ENCODE measurements around the gene TARS3. TPM values are rescaled to one million over a fixed set of nuclear protein-coding genes. Genes with fewer than 3 reads are reported as not detected.

The TARS3 gene
- total and polyA plus RNA-seq, 2 experiments from 2014 or later: 9.7 to 28.5 TPM

DNA sequence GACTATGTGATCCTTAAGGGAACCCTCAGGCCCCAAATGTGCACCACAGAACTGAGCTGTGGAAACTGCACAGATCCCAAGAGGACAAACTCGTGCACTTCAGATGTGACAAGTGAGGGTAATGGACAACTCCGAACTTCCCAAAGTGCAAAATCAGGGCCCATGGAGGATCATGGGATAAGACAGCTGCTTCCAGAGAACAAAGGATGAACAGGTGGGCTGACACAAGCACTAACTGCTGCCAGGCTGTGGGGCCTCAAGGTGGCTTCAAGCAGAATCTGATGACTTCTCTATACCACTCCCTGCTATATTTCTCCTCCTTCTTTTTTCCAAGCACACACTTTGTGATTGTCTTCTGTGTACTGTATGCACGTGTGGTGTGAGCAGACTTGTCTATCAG, 5.4 kb downstream of the TARS3 start:
- peaks cover 6% of the 10 kb centered on the region for H3K79me2 ChIP-seq
- H3K36me3 ChIP-seq (replicated peaks; ENCODE audit: insufficient read depth, low read depth): no peaks in the 10 kb centered on the region
- H3K9me3 ChIP-seq (ENCODE audit: low read depth): no peaks in the 10 kb centered on the region
- no peaks in the 10 kb centered on the region for H3K27me3 ChIP-seq
- H3K4me2 ChIP-seq: no peak overlapping the region
- no peak for TF ChIP-seq EZH2phosphoT487 (IDR thresholded peaks at IDR 0.05; ENCODE audit: low read depth, severe bottlenecking, unreplicated experiment)
- TF ChIP-seq, protein P1, sequence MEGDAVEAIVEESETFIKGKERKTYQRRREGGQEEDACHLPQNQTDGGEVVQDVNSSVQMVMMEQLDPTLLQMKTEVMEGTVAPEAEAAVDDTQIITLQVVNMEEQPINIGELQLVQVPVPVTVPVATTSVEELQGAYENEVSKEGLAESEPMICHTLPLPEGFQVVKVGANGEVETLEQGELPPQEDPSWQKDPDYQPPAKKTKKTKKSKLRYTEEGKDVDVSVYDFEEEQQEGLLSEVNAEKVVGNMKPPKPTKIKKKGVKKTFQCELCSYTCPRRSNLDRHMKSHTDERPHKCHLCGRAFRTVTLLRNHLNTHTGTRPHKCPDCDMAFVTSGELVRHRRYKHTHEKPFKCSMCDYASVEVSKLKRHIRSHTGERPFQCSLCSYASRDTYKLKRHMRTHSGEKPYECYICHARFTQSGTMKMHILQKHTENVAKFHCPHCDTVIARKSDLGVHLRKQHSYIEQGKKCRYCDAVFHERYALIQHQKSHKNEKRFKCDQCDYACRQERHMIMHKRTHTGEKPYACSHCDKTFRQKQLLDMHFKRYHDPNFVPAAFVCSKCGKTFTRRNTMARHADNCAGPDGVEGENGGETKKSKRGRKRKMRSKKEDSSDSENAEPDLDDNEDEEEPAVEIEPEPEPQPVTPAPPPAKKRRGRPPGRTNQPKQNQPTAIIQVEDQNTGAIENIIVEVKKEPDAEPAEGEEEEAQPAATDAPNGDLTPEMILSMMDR (IDR thresholded peaks at IDR 0.05; ENCODE audit: poor library complexity): no peak
- TF ChIP-seq EZH2 (IDR thresholded peaks at IDR 0.05; ENCODE audit: borderline replicate concordance): no peak
- WGBS (ENCODE audit: low lambda C conversion rate, missing lambda C conversion rate): 93% methylated on average over 3 of the region's 3 CpGs
- no peaks in the 10 kb centered on the region for H3K9me2 ChIP-seq (replicated peaks; ENCODE audit: insufficient read depth)
- H4K20me1 ChIP-seq (ENCODE audit: insufficient read depth, poor library complexity, severe bottlenecking): no peaks in the 10 kb centered on the region
- no peak for DNase-seq (ENCODE audit: low spot score)
- H3K27ac ChIP-seq: no peak overlapping the region
- H2AFZ ChIP-seq: no peak overlapping the region
- H3K4me1 ChIP-seq (ENCODE audit: insufficient read depth): no peaks in the 10 kb centered on the region
- no peak overlapping the region for H3K4me3 ChIP-seq

GRCh38 chr15:101712078-101712477, 12.2 kb downstream of the TARS3 start:
- no peak overlapping the region for H3K4me3 ChIP-seq
- 96% methylated on average over 6 of the region's 6 CpGs for WGBS (ENCODE audit: low lambda C conversion rate, missing lambda C conversion rate)
- H3K9me2 ChIP-seq (replicated peaks; ENCODE audit: insufficient read depth): no peaks in the 10 kb centered on the region
- no peak overlapping the region for H2AFZ ChIP-seq
- no peak overlapping the region for H3K27ac ChIP-seq
- H4K20me1 ChIP-seq (ENCODE audit: insufficient read depth, poor library complexity, severe bottlenecking): no peaks in the 10 kb centered on the region
- H3K27me3 ChIP-seq: no peaks in the 10 kb centered on the region
- no peak for DNase-seq (ENCODE audit: low spot score)
- H3K79me2 ChIP-seq: no peaks in the 10 kb centered on the region
- no peaks in the 10 kb centered on the region for H3K36me3 ChIP-seq (replicated peaks; ENCODE audit: insufficient read depth, low read depth)
- no peak overlapping the region for H3K4me2 ChIP-seq
- no peaks in the 10 kb centered on the region for H3K9me3 ChIP-seq (ENCODE audit: low read depth)
- H3K4me1 ChIP-seq (ENCODE audit: insufficient read depth): no peaks in the 10 kb centered on the region
- TF ChIP-seq, protein P1 (IDR thresholded peaks at IDR 0.05; ENCODE audit: poor library complexity): no peak
- TF ChIP-seq EZH2 (IDR thresholded peaks at IDR 0.05; ENCODE audit: borderline replicate concordance): no peak
- no peak for TF ChIP-seq EZH2phosphoT487 (IDR thresholded peaks at IDR 0.05; ENCODE audit: low read depth, severe bottlenecking, unreplicated experiment)

DNA sequence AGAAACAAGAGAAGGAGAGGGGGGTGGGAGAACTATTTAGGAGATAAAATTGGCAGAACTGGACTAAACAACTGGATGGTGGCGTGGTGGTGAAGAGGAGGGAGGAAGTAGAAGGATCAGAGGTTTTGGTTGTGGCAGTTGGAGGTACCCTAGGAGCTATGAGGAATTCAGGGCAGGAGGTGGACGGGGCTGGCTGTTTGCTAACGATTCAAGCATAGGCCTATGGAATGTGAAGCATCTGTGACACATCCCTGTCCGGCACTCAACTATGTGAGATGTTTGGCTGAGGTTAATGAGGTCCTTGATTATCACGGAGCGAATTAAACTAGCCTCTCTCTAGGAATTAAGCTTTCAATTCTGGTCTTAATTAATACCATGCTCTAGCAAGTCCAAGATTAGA, 13.5 kb downstream of the TARS3 start:
- Histone ChIP-seq H3K27me3 (no peaks in the 10 kb centered on the region), H3K79me2 (no peaks in the 10 kb centered on the region), H3K9me3 (ENCODE audit: low read depth) (no peaks in the 10 kb centered on the region), H3K36me3 (replicated peaks; ENCODE audit: insufficient read depth, low read depth) (no peaks in the 10 kb centered on the region), H4K20me1 (ENCODE audit: insufficient read depth, poor library complexity, severe bottlenecking) (no peaks in the 10 kb centered on the region), H3K4me1 (ENCODE audit: insufficient read depth) (no peaks in the 10 kb centered on the region), H2AFZ (no peak overlapping the region), H3K27ac (no peak overlapping the region), H3K4me3 (no peak overlapping the region), H3K9me2 (replicated peaks; ENCODE audit: insufficient read depth) (no peaks in the 10 kb centered on the region), H3K4me2 (no peak overlapping the region)
- WGBS (ENCODE audit: low lambda C conversion rate, missing lambda C conversion rate): 53% methylated on average over 6 of the region's 6 CpGs
- DNase-seq (ENCODE audit: low spot score): no peak
- TF ChIP-seq EZH2 (IDR thresholded peaks at IDR 0.05; ENCODE audit: borderline replicate concordance): no peak
- TF ChIP-seq, protein P1 (IDR thresholded peaks at IDR 0.05; ENCODE audit: poor library complexity): no peak
- TF ChIP-seq EZH2phosphoT487 (IDR thresholded peaks at IDR 0.05; ENCODE audit: low read depth, severe bottlenecking, unreplicated experiment): no peak

DNA sequence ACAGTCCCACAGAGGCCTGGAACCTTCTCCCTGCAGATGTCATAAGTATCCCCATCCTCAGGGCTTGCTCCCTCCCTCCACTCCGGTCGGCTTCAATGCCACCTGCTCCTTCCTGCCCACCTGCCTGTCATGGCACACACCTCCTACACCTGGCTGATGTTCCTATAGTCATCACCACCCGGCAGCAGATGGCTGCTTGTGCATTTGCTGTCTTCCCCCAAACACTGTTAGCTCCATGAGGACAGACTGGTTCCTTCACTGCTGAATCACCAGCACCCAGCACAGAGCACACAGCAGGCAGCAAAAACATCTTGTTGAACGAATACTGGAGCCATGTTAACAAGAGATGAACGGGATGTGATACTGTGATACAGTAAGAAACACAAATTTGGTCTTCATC, 14.8 kb downstream of the TARS3 start:
- H3K4me3 ChIP-seq: no peak overlapping the region
- DNase-seq (ENCODE audit: low spot score): no peak
- no peak overlapping the region for H2AFZ ChIP-seq
- no peak overlapping the region for H3K4me2 ChIP-seq
- H3K79me2 ChIP-seq: no peaks in the 10 kb centered on the region
- WGBS (ENCODE audit: low lambda C conversion rate, missing lambda C conversion rate): 98% methylated on average over 5 of the region's 5 CpGs
- H3K9me2 ChIP-seq (replicated peaks; ENCODE audit: insufficient read depth): no peaks in the 10 kb centered on the region
- no peaks in the 10 kb centered on the region for H3K27me3 ChIP-seq
- TF ChIP-seq EZH2 (IDR thresholded peaks at IDR 0.05; ENCODE audit: borderline replicate concordance): no peak
- no peak for TF ChIP-seq EZH2phosphoT487 (IDR thresholded peaks at IDR 0.05; ENCODE audit: low read depth, severe bottlenecking, unreplicated experiment)
- TF ChIP-seq, protein P1 (IDR thresholded peaks at IDR 0.05; ENCODE audit: poor library complexity): no peak
- H3K36me3 ChIP-seq (replicated peaks; ENCODE audit: insufficient read depth, low read depth): no peaks in the 10 kb centered on the region
- no peaks in the 10 kb centered on the region for H3K9me3 ChIP-seq (ENCODE audit: low read depth)
- H4K20me1 ChIP-seq (ENCODE audit: insufficient read depth, poor library complexity, severe bottlenecking): no peaks in the 10 kb centered on the region
- no peaks in the 10 kb centered on the region for H3K4me1 ChIP-seq (ENCODE audit: insufficient read depth)
- H3K27ac ChIP-seq: no peak overlapping the region

Measured in hepatocyte (in vitro differentiated cells).